Tibial artery (tissue), 4 donors: Measurements from ENCODE around the gene KLHDC7B.

Experiments
- DNase-seq, 2 donors: peaks; one replicate each; pipeline ENCODE4 v3.0.0-alpha.2; 2019
- H3K27ac ChIP-seq, 2 donors: fragments of 200-600 bp; sonication (generic) in 1 of 2; 1 replicate in 1 of 2; 2 replicates in 1 of 2; pipeline ENCODE4 v1.5.1; 2018 to 2019; ENCODE audit warnings: mild to moderate bottlenecking in 1 of 2
- H3K27me3 ChIP-seq, 2 donors: fragments of 200-600 bp; sonication (generic) in 1 of 2; one replicate each; pipeline versions ENCODE4 v1.5.1 to v1.6.0; 2016 to 2019
- H3K36me3 ChIP-seq, 3 donors: fragments of 200-600 bp; sonication (generic) in 2 of 3; one replicate each; pipeline ENCODE4 v1.5.1; 2016 to 2019; ENCODE audit warnings: mild to moderate bottlenecking in 2 of 3
- H3K4me1 ChIP-seq, 4 donors: fragments of 200-600 bp; sonication (generic) in 2 of 4; 1 replicate in 3 of 4; 2 replicates in 1 of 4; pipeline ENCODE4 v1.5.1; 2016 to 2019
- H3K4me3 ChIP-seq, 2 donors: fragments of 200-600 bp; sonication (generic) in 1 of 2; 1 replicate in 1 of 2; 2 replicates in 1 of 2; pipeline ENCODE4 v1.5.1; 2018 to 2019; ENCODE audit warnings: mild to moderate bottlenecking in 2 of 2
- H3K9me3 ChIP-seq, 3 donors: fragments of 200-600 bp; sonication (generic) in 1 of 3; one replicate each; pipeline ENCODE4 v1.5.1; 2016 to 2019
- CTCF ChIP-seq, 2 experiments: fragments of 200-600 bp in 1 of 2; fragments of 450-650 bp in 1 of 2; IDR thresholded peaks; one replicate each; pipeline ENCODE4 v1.5.1; 2017 to 2019; ENCODE audit warnings: antibody characterized with exemption in 2 of 2, mild to moderate bottlenecking in 1 of 2, moderate library complexity in 1 of 2
- intact Hi-C: fragments of 100-400 bp; cut with DNase I; formaldehyde crosslinking; loops from one replicate; pipeline ENCODE4 v1.15.0; 2023; ENCODE audit warnings: low total_unique reads

The KLHDC7B gene

GRCh38 chr22:50505776-50506610, 39.7 kb upstream of the KLHDC7B start:
- H3K9me3 ChIP-seq = no peaks in the 10 kb centered on the region
- intact Hi-C loops = loop anchor here (10.0 kb wide), 1 partner anchor 261 kb away; the partner anchor contains the start of gene TUBGCP6
- no peak for DNase-seq
- peak overlapping the region; percentile 88 to 99 for H3K4me3 ChIP-seq
- peaks cover 32 to 49% (median 34%) of the 10 kb centered on the region in 3 donors for H3K36me3 ChIP-seq
- no peaks in the 10 kb centered on the region for H3K27me3 ChIP-seq
- no peak for TF ChIP-seq CTCF (IDR thresholded peaks at IDR 0.05)
- H3K4me1 ChIP-seq = peaks cover 0 to 36% (median 19%) of the 10 kb centered on the region in 4 donors
- peak overlapping the region in 1 of 2 donors; percentile 92 for H3K27ac ChIP-seq

GRCh38 chr22:50506611-50507420, 38.9 kb upstream of the KLHDC7B start:
- peak overlapping the region; percentile 88 to 99 for H3K4me3 ChIP-seq
- H3K9me3 ChIP-seq = no peaks in the 10 kb centered on the region
- no peaks in the 10 kb centered on the region for H3K27me3 ChIP-seq
- intact Hi-C loops = loop anchor here (10.0 kb wide), 1 partner anchor 262 kb away; the partner anchor contains the start of gene TUBGCP6
- H3K4me1 ChIP-seq = peaks cover 0 to 36% (median 19%) of the 10 kb centered on the region in 4 donors
- H3K27ac ChIP-seq = peak overlapping the region; percentile 92 to 94
- no peak for DNase-seq
- no peak for TF ChIP-seq CTCF (IDR thresholded peaks at IDR 0.05)
- H3K36me3 ChIP-seq = peaks cover 32 to 49% (median 34%) of the 10 kb centered on the region in 3 donors

- Histone ChIP-seq H3K27ac (peak within 1 kb of the TSS; percentile 92 to 94), H3K9me3 (no peaks in the 10 kb centered on the region), H3K36me3 (peaks cover 29 to 43% (median 30%) of the 10 kb centered on the region in 3 donors), H3K4me1 (peaks cover 0 to 36% (median 19%) of the 10 kb centered on the region in 4 donors), H3K4me3 (peak within 1 kb of the TSS; percentile 88 to 99), H3K27me3 (no peaks in the 10 kb centered on the region)
- TF ChIP-seq CTCF (IDR thresholded peaks at IDR 0.05) = peak in 1 of 2 experiments; percentile 6
- DNase-seq = peak; percentile 81 to 95
- intact Hi-C loops = loop anchor here (10.0 kb wide), 1 partner anchor 263 kb away; the partner anchor contains the start of gene TUBGCP6
These were observed 38.2 kb upstream of the KLHDC7B start, which contains the start of gene LMF2 for GRCh38 chr22:50507421-50507990. Gene LMF2, minus strand, starts transcription at chr22:50507702. Its CDS starts 27 bp downstream, at chr22:50507675.

GRCh38 chr22:50507991-50508884, 37.5 kb upstream of the KLHDC7B start, which contains the start of gene NCAPH2:
Gene NCAPH2, plus strand, starts transcription at chr22:50508224. Its CDS starts 114 bp downstream, at chr22:50508338.
- peak; percentile 92 to 97 for DNase-seq
- peak within 1 kb of the TSS; percentile 88 to 99 for H3K4me3 ChIP-seq
- H3K36me3 ChIP-seq = peaks cover 22 to 35% (median 22%) of the 10 kb centered on the region in 3 donors
- H3K4me1 ChIP-seq = peaks cover 0 to 37% (median 19%) of the 10 kb centered on the region in 4 donors
- H3K9me3 ChIP-seq = no peaks in the 10 kb centered on the region
- intact Hi-C loops = loop anchor here (2.0 to 10.0 kb wide), 2 partner anchors 17 to 263 kb away; partner anchors contain the start of genes SCO2 and TUBGCP6
- peak within 1 kb of the TSS; percentile 92 to 94 for H3K27ac ChIP-seq
- H3K27me3 ChIP-seq = no peaks in the 10 kb centered on the region
- TF ChIP-seq CTCF (IDR thresholded peaks at IDR 0.05) = peak in 1 of 2 experiments; percentile 8
